ENCODE measurements around the gene CACNA2D4.
"Not testable (repeated sequence)": the region's sequence is repeated elsewhere in the genome, so short reads cannot be mapped to it uniquely, and the experiment has no call there.

CACNA2D4 gene

GRCh38 chr12:1819571-1819970, 98.9 kb downstream of the CACNA2D4 start:
- H3K27me3 ChIP-seq (ENCODE audit: low read depth, low read length), result peaks cover 23% of the 10 kb centered on the region
- H3K79me2 ChIP-seq (ENCODE audit: low read length), result no peaks in the 10 kb centered on the region
- no peaks in the 10 kb centered on the region for H3K9me3 ChIP-seq (ENCODE audit: insufficient read depth, low read length)
- H3K27ac ChIP-seq (ENCODE audit: low read length), result no peak overlapping the region
- no peaks in the 10 kb centered on the region for H4K20me1 ChIP-seq (ENCODE audit: insufficient read depth, low read length)
- no peak overlapping the region for H3K4me2 ChIP-seq (ENCODE audit: low read length)
- H3K4me3 ChIP-seq (ENCODE audit: low read length), result no peak overlapping the region
- H3K4me1 ChIP-seq (ENCODE audit: low read length), result no peaks in the 10 kb centered on the region
- no peaks in the 10 kb centered on the region for H3K36me3 ChIP-seq (replicated peaks; ENCODE audit: low read depth, low read length)
- no peak overlapping the region for H2AFZ ChIP-seq (ENCODE audit: low read depth, low read length)
- TF ChIP-seq EZH2phosphoT487 (IDR thresholded peaks at IDR 0.05; ENCODE audit: low read depth), result no peak
- no peak for TF ChIP-seq CTCF (IDR thresholded peaks at IDR 0.05; ENCODE audit: low read depth, low read length)
- H3K9ac ChIP-seq (ENCODE audit: low read length), result no peak overlapping the region

- H3K4me1 ChIP-seq (ENCODE audit: low read length), result no peaks in the 10 kb centered on the region
- no peaks in the 10 kb centered on the region for H3K79me2 ChIP-seq (ENCODE audit: low read length)
- no peak overlapping the region for H3K9ac ChIP-seq (ENCODE audit: low read length)
- TF ChIP-seq CTCF (IDR thresholded peaks at IDR 0.05; ENCODE audit: low read depth, low read length) (no peak), EZH2phosphoT487 (IDR thresholded peaks at IDR 0.05; ENCODE audit: low read depth) (no peak)
- H3K27me3 ChIP-seq (ENCODE audit: low read depth, low read length), result peaks cover 27% of the 10 kb centered on the region
- no peak overlapping the region for H3K4me2 ChIP-seq (ENCODE audit: low read length)
- no peaks in the 10 kb centered on the region for H4K20me1 ChIP-seq (ENCODE audit: insufficient read depth, low read length)
- H3K36me3 ChIP-seq (replicated peaks; ENCODE audit: low read depth, low read length), result no peaks in the 10 kb centered on the region
- no peak overlapping the region for H3K4me3 ChIP-seq (ENCODE audit: low read length)
- H3K9me3 ChIP-seq (ENCODE audit: insufficient read depth, low read length), result no peaks in the 10 kb centered on the region
- no peak overlapping the region for H2AFZ ChIP-seq (ENCODE audit: low read depth, low read length)
- H3K27ac ChIP-seq (ENCODE audit: low read length), result no peak overlapping the region
Observed at GRCh38 chr12:1819050-1819449, 99.4 kb downstream of the CACNA2D4 start.

DNA sequence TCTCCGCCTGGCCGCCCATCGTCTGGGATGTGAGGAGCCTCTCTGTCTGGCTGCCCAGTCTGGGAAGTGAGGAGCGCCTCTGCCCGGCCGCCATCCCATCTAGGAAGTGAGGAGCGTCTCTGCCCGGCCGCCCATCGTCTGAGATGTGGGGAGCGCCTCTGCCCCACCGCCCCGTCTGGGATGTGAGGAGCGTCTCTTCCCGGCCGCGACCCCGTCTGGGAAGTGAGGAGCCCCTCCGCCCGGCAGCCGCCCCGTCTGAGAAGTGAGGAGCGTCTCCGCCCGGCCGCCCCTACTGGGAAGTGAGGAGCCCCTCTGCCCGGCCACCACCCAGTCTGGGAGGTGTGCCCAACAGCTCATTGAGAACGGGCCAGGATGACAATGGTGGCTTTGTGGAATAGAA, 100.5 kb downstream of the CACNA2D4 start:
- not testable (repeated sequence) for H2AFZ ChIP-seq (ENCODE audit: low read depth, low read length); H3K27ac ChIP-seq (ENCODE audit: low read length); H3K4me2 ChIP-seq (ENCODE audit: low read length); H3K9ac ChIP-seq (ENCODE audit: low read length); H3K79me2 ChIP-seq (ENCODE audit: low read length); H3K4me1 ChIP-seq (ENCODE audit: low read length); H4K20me1 ChIP-seq (ENCODE audit: insufficient read depth, low read length); H3K36me3 ChIP-seq (replicated peaks; ENCODE audit: low read depth, low read length); H3K9me3 ChIP-seq (ENCODE audit: insufficient read depth, low read length); H3K4me3 ChIP-seq (ENCODE audit: low read length)
- H3K27me3 ChIP-seq (ENCODE audit: low read depth, low read length), result peaks cover 30% of the 10 kb centered on the region

GRCh38 chr12:1816730-1817348, 101.6 kb downstream of the CACNA2D4 start:
- Histone ChIP-seq H3K79me2 (ENCODE audit: low read length) (no peaks in the 10 kb centered on the region), H3K27ac (ENCODE audit: low read length) (no peak overlapping the region), H3K9me3 (ENCODE audit: insufficient read depth, low read length) (no peaks in the 10 kb centered on the region), H3K4me3 (ENCODE audit: low read length) (no peak overlapping the region), H3K27me3 (ENCODE audit: low read depth, low read length) (peaks cover 26% of the 10 kb centered on the region), H4K20me1 (ENCODE audit: insufficient read depth, low read length) (no peaks in the 10 kb centered on the region), H2AFZ (ENCODE audit: low read depth, low read length) (no peak overlapping the region), H3K4me1 (ENCODE audit: low read length) (peaks cover 19% of the 10 kb centered on the region), H3K9ac (ENCODE audit: low read length) (no peak overlapping the region), H3K4me2 (ENCODE audit: low read length) (no peak overlapping the region), H3K36me3 (replicated peaks; ENCODE audit: low read depth, low read length) (no peaks in the 10 kb centered on the region)
- no peak for TF ChIP-seq EZH2phosphoT487 (IDR thresholded peaks at IDR 0.05; ENCODE audit: low read depth)
- TF ChIP-seq CTCF (IDR thresholded peaks at IDR 0.05; ENCODE audit: low read depth, low read length), result no peak
